Amniotic epithelial cell (primary cell): ENCODE measurements around the gene CGB1.

Experiments used
- DNase-seq: peaks from one replicate; pipeline ENCODE4 v3.0.0-alpha.2; 2010; ENCODE audit warnings: low read depth

CGB1 gene

GRCh38 chr19:48993175-48994034 lies 43.3 kb downstream of the CGB1 start, which contains the start of the genes GYS1 and RUVBL2:
Gene GYS1 (minus strand): TSS chr19:48993309. CDS start chr19:48993112, 197 bp downstream.
Gene RUVBL2 (plus strand): TSS chr19:48993887. CDS start chr19:48993912, 25 bp downstream.
- peak; percentile 99 for DNase-seq

- no peak for DNase-seq
Measured at GRCh38 chr19:48992581-48993174, 44.0 kb downstream of the CGB1 start.

GRCh38 chr19:48991873-48992580 lies 44.7 kb downstream of the CGB1 start:
- DNase-seq: peak; percentile 82

- DNase-seq: no peak
Measured at GRCh38 chr19:48991011-48991609, 45.6 kb downstream of the CGB1 start.

- no peak for DNase-seq
Measured at GRCh38 chr19:48990400-48990799, 46.3 kb downstream of the CGB1 start.

- no peak for DNase-seq
Measured at GRCh38 chr19:48989701-48990291, 46.9 kb downstream of the CGB1 start.

GRCh38 chr19:48988860-48989259 lies 47.8 kb downstream of the CGB1 start:
- DNase-seq: no peak

DNA sequence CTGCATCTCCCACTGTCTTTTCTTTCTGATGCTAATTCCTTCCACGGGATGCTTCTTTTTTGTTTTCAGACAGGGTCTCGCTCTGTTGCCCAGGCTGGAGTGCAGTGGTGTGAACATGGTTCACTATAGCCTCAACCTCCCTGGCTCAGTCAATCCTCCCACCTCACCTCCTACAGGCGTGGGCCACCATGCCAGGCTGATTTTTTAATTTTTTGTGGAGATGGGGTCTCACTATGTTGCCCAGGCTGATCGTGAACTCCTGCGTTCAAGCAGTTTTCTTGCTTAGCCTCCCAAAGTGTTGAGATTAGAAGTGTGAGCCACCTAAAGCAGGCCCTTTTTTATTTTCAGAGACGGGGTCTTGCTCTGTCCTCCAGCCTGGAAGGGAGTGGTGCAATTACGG lies 48.4 kb downstream of the CGB1 start:
- DNase-seq: no peak

- DNase-seq: no peak
Measured at GRCh38 chr19:48987323-48987722, 49.4 kb downstream of the CGB1 start.

DNA sequence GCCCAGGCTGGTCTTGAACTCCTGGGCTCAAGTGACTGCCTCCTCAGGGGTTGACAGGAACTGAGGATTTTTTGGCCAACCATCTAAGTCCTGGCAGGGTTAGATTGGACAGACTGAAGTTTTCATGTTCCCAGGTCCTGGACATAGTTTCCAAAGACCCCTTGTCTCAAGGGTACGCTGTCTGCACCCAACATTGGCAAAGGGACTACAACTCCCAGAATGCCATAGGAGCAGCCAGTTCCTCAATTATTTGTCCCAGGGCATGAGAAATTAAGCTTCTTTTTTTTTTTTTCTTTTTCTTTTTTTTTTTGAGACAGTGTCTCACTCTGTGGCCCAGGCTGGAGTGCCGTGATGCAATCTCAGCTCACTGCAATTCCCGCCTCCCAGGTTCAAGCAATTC lies 50.5 kb downstream of the CGB1 start:
- DNase-seq: no peak

GRCh38 chr19:48985711-48986110 lies 51.0 kb downstream of the CGB1 start:
- no peak for DNase-seq
